Measurements from ENCODE around the gene CCDC30. TPM values are rescaled to one million over a fixed set of nuclear protein-coding genes. Genes with fewer than 3 reads are reported as not detected.
A peak's percentile ranks its signal among the peaks of the same experiment; 100 is the strongest.

The CCDC30 gene
- 0.10 and 0.13 TPM in 2 replicates for total RNA-seq (2014; rRNA removed; shearing (Covaris generic))
- 0.72 and 1.3 TPM in 2 replicates for polyA plus RNA-seq (2015; cell fraction: cytosol; rRNA removed)
- polyA plus RNA-seq (2015; cell fraction: nucleus; rRNA removed): 0.23 and 0.49 TPM in 2 replicates

DNA sequence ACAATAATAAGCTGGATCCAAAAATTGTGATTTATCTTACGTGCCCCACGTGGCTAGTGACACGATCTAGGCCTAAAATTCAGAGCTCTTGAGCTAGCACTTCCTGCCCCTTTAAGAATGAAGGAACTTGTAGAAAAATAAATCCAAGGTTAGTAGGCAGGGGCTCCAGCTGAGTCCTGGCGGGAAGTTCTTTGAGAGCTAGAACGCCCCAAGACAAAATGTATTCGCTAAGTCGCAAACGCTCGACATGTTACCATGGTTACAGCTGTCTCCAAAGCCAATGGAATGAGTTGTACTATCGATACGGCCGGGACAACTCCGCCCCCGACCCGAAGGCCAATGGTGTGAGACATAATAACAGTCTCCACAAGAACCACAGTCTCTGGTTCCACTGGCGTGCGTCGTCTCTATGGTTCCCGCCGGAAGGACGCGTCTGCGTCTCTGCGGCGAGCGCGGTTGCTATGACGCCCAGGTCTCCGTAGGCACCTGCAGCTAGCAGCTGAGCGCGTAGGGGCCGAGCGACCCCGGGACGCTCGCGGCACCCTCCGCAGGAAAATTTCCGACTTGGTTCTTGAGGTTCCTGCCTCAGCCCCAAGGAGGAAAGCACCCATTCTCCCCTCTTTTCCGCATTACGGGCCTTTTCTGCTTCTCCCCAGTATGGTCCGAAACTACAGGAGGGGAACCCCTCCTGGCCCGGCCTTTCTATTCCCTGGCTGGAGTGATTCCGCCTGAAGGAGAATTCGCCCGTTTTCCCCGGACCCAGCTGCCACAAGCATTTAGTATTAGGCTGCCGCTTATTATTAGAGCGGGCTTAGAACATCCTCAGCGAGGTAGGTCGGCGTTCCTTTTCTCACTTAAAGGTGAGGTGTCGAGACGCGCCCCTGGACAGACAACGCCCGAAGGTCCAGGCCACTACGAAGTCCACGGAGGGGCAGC, at the start of gene CCDC30:
TSS of gene CCDC30 (plus strand) at position 459 of the 936 bp plus-strand sequence. CDS start 17,266 bp downstream, outside the sequence.
- peak; percentile 94 for DNase-seq (ENCODE audit: low read depth)

DNA sequence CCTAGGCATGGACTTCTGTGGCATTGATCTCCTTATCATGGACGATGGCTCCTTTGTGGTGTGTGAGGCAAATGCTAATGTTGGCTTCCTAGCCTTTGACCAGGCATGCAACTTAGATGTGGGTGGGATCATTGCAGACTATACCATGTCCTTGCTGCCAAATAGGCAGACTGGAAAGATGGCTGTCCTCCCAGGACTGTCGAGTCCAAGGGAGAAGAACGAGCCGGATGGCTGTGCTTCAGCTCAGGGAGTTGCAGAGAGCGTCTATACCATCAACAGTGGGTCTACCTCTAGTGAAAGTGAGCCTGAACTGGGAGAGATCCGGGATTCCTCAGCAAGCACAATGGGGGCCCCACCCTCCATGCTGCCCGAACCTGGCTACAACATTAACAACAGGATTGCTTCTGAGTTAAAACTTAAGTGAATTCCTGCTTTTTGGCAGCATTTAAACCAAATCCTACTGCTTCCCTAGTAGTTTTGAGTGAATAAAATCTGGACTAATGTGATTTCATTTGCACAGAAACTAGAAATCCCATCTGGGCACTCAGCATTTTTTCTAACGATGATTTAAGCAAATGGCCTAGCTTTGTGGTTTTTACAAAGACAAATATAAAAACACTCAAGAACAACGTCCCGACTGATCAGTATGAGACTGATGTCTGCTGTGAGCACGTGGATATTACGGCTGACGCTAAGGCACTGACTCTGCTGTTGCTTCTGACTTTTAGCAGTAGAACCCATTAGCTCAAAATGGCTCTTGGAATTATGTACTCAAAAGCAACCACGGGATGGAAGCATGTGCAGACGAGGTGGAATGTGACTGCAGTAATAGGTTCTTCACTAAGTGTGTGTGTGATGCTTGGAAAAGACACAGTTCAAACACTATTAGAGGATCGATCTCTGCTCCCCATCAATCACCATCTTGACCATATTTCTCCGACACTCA, 48.3 kb upstream of the CCDC30 start:
- no peak for DNase-seq (ENCODE audit: low read depth)

DNA sequence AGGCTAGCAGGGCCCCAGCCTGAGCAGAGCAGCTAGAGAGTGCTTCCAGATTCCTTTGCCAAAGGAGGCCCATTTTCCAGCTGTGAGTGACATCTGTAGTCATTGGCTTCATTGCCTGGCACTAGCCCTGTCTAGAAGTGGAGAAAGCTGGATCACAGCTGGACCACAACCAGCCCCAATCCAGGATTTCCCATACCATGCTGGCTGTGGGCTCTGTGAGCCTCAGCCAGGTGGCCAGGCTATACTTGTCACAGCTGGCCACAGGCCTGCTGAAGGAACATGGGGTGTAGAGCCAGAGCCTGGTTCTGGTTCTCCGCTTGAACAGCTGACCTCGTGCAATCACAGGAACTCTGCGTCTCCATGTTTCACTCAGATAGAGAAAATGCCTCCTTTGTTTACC, 45.9 kb upstream of the CCDC30 start:
- DNase-seq (ENCODE audit: low read depth): no peak

DNA sequence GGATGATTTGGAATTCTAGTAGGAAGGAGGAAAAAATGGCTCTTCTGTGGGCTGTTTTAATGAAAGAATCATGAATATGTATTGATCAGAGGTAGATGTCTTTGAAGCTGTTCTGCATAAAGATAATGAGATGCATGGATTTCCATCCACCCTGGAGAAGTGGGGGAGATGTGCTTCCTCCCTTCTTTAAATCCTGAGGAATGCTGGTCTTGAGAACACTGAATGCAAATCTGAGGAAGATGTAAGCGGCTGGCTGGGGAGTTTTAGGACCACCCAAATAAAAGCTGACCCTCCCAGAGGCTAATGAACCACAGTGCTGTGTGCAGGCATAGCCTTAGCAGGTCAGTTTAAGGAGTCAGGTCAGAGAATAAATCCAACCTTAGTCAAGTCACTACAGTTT, 44.6 kb upstream of the CCDC30 start:
- DNase-seq (ENCODE audit: low read depth): no peak

DNA sequence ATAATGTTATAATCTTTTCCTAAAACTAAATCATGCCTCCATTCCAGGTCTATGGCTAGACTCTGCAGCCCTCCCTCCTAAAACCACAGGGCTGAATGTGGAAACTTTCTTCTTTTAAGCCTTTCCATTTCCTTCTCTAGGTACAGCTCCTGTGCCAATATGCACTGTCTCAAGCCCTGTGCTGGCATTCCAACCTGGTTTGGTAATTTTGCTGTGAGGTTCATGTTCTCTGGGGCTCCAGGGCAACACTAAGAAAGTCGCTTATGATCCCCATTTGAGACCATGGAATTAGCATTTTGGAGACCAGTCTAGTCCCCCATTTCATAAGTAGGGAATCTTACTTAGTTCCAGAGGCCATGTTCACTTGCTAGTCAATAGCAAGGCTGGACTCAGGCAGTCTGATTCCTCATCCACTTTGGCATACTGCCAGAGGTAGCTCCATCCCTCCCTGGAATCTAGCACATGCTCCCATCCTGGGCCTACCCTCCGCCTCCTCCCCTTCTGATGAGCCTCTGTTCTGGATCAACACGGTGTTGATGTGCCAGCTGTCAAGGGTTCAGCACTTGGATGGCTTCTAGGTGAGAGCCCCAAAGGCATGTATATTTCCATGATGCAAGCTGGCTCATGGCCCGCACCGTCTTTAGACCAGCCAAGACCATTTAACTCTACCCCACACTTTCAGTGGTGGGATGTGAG, 43.8 kb upstream of the CCDC30 start:
- no peak for DNase-seq (ENCODE audit: low read depth)

DNA sequence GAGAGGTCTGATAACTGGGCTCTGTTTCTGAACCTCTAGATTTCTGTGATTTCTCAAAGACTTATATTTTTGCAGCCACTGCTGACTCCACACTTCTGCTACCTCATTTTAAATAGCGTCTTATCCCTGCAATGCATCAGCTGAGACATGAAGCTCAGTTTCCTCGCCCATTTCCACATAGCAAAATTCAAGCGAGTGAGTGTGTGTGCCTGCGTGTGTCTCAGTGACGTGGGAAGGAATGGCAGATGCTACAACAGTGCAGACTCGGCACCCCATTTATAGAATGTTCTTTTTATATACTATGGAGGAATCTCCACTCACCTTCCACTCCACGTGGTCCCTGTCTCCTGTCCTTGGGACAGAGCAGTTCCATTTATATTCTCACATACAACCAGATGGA, 43.0 kb upstream of the CCDC30 start:
- no peak for DNase-seq (ENCODE audit: low read depth)

DNA sequence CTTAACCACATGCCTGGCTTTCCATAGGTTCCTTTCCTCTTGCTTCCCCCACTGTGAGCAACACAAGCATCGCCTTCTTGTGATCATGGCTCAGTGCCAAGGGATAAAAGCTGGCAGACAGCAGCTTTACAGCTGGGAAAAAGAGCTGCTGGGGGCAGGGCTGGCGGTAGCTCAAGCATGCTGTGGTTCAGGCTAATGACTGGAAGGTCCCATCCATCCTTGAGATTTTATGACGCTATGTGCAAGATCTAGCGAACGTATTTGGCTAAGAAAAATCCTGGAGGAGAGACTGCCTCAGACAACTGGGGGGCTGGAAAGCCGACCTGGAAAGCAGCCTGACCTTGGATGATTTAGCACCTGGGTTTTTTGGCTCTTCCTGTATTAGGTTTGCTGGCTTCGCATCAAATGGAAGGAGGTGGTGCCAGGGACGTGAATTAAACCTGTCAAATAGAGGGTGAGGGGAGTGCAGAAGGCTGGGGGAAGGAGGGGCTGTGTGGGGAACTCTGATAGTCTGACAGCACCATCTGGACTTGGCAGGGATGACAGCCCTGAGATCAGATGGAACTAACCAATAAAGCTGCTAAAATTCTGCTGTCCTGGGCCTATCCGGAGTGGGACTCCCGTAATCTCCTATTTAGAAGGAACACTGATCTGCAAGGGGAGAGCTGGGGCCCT, 42.0 kb upstream of the CCDC30 start:
- peak; percentile 56 for DNase-seq (ENCODE audit: low read depth)

DNA sequence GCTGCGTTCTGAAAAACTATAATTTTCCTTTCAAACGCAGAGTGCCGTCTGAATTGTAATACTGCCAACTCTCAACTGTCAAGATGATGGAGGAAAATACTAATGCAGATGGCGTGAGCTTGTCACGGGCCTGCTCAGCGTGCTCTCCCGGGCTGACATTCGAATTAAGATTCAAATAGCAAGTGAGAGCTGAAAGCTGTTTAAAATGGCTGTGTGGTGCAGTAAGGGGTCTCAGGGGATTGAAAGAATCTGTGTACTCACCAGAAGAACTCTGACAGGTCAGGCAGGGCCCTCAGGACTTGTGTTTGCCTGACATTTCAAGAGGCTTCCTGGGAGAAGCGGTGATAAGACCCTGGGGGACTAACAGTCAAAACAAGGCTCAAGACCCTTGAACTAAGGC, 40.3 kb upstream of the CCDC30 start:
- no peak for DNase-seq (ENCODE audit: low read depth)

DNA sequence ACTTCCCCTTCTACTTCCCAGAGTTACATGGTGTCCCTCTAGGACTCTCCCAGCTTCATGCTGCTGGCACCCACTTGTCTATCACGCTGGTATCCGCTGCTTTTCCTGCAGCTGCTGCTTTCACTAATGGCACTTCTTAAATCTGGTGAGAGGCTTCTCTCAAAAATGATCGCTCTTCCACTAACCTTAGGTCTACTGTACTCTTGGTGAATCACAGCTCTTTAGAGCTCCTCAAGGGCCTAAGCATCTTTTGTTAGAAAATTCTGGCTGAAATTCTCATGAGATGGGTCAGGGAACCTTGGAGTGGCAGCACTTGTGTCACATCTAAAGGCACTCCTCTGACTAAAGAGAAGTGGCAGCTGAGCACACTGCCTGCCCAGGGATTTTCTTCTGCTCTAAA, 39.4 kb upstream of the CCDC30 start:
- DNase-seq (ENCODE audit: low read depth): no peak

DNA sequence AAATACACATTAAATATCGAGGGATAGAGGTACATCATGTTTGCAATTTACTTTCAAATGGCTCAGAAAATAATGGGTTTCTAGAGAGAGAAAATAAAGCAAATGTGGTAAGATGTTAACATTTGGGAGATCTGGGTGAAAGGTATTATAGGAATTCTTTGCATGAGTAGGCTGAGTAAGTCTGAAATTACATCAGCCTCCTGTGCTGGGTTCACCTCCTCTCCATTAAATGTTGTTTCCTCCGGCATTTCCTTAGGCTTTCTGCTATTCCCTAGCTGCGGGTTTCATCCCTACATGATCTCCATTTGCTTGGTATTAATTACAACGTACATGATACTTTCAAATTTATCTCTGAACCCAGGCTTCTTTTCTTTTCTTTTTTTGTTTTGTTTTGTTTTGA, 38.9 kb upstream of the CCDC30 start:
- no peak for DNase-seq (ENCODE audit: low read depth)

DNA sequence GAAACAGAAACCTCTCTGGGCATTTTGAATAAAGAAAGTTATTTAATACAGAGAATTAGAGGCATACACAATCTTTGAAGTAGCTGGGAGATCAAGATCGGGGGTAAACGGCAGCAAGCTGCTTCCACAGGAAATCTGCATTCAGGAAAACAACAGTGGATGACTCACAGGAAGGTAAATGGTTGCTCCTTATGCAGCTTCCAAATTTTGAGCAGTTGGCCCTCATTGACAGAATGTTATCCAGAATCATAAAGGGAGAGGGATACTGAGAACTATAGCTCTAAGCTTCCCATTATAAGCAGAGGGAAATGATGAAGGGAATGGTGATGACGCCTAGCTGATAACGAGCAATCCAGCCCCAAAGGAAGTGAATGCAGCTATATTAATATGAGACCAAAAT, 35.8 kb upstream of the CCDC30 start:
- DNase-seq (ENCODE audit: low read depth): peak; percentile 13

DNA sequence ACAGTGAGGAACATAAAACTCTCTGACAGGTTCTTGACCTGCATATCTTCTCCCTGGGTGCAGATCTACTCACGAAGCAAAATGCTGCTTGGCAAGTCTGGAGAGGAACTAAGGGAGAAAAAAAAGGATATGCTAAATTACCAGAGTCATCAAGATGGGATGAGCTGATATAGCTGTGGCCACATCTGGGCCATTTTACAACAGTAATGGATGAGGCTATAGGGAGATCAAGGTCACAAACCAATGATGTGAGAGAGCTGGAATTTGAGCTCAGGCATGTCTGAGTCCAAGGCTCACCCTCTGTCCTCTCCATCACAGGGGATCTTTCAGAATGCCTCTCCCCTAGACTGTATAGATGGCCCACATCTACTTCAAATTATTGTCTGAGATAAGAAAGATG, 33.5 kb upstream of the CCDC30 start:
- DNase-seq (ENCODE audit: low read depth): no peak

DNA sequence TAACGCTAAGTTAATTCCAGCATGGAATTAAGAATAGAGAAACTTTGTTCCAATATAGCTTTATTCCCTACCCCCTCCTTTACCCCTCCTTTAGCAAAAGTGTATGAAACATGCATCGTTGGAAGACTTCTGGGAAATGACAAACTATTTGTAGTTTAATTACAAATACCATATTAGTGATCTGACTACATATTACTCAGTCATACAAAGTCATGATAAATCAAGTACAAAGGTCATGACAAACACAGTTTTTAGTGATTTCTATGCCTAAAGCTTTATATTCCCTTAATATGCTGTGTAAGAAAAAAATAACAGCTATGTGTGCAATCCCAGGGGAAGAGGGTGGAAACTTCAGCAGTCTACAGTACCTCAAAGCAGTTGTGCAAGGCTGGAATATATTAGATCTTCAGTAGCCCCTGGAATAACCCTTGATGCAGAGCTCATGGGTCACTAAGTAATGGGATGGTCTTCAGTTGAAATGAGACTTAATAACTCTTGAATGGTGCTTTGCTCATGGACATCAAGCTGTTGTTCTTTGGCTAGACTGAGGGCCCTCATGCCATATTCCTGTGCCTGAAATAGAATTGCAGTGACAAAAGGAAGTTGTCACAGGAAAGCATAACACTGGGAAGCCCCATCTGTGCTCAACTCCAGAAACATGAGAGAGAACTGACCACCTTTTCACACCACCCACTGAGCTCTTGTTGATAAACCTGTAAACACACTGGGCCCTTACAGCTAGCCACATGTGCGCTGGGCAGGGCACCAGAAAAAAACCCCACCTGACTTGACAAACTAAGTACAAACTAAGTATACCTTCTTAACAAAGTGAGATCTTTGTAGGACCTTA, 32.6 kb upstream of the CCDC30 start:
- no peak for DNase-seq (ENCODE audit: low read depth)

DNA sequence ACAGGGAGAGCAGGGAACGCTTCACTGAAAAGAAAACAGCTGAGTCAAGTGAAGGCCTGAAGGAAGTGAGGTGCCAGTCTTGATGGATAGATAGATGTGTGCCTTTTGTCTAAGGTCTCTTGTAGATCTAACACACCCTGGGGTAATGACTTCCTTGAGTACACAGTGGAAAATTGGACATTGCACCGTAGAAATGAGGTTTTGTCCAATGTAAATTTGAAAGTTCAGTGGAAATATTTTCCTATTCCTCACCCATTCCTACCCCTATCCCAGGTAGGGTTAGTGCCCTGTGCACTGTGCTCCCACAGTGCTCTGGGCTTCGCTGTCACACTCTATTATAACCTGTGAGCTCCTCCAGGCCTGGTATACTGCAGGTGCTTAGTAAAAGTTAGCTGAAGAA, 31.6 kb upstream of the CCDC30 start:
- no peak for DNase-seq (ENCODE audit: low read depth)

DNA sequence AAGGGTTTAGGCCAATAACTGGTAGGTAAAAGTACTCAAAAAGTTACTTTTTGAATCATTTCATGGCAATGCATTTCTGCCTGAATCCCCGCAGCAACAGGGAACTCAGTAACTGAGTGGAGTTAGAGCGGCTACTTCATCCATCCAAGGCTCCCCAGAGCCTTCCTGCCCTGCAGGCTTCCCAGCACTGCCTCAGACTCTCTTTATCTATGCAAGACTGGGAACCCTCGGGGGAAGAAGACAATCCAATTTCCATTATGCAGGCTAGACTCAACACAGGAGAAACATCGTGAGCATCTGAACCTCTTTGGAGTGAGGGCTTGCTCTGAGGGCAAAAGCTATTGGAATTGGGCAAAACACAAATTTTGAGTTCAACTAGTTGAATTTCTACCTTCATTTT, 30.4 kb upstream of the CCDC30 start:
- no peak for DNase-seq (ENCODE audit: low read depth)

DNA sequence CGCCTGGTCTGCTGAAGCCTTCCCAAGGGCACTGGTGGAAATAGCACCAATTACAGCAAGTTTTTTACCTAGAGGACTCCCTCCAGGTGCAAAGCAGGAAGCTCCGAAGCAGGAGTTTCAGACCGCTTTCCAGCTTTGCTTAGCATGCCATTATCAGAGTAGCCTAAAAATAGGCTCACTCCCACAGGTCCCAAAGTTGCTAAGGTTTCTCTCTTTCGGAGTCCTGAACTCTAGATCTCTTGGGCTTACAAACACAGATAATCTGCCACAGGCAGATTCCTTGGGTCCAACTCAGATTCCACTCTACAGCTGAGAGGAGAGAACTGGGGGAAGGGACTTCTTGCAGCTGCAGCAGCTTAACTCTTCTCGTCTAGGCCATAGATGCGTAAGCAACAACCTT, 29.7 kb upstream of the CCDC30 start:
- no peak for DNase-seq (ENCODE audit: low read depth)

DNA sequence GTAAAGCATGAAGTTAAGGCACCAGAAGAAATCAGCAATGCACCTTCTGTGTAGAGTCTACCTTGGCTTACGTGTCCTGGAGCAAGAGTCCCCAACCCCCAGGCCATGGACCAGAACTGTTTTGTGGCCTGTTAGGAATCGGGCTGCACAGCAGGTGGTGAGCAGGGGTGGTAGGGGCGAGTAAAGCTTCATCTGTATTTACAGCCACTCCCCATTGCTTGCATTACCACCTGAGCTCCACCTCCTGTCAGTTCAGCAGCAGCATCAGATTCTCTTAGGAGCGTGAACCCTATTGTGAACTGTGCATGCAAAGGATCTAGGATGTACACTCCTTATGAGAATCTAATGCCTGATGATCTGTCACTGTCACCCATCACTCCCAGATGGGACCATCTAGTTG, 28.7 kb upstream of the CCDC30 start:
- no peak for DNase-seq (ENCODE audit: low read depth)

DNA sequence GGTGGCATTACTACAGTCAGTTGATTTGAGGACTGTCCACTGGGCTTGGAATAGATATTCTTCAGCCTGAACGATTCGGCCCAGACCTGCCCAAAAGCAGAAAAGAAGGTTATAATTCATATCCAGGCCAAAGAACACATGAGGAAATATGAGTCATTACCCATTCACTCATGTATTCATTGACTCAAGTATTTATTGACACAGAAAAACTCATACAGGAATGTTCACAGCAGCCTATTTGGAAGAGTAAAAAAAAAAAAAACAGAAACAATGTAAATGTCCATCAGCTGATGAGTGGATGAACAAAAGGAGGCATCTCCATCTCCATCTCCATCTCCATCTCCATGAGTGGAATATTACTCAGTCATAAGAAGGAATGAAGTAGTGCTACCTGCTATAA, 23.1 kb upstream of the CCDC30 start:
- DNase-seq (ENCODE audit: low read depth): peak; percentile 87

DNA sequence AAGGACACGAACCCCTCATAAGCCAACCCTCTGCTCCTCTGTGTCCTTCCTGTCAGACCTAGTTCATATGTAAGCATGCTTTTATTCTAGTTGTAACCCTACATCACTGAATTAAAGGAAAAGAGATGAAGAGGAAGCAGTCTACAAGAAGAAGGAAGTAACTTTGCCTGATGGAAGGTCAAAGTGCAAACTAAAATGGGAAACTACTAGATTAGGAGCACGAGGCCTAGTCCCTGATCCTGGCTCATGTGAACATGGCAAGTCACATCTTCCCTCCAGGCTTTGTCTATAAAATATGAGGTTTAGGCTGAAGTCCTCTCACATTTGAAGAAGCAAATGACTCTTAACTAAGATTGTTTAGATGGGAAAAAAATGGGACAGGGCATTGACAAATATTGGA, 20.4 kb upstream of the CCDC30 start:
- DNase-seq (ENCODE audit: low read depth): no peak

DNA sequence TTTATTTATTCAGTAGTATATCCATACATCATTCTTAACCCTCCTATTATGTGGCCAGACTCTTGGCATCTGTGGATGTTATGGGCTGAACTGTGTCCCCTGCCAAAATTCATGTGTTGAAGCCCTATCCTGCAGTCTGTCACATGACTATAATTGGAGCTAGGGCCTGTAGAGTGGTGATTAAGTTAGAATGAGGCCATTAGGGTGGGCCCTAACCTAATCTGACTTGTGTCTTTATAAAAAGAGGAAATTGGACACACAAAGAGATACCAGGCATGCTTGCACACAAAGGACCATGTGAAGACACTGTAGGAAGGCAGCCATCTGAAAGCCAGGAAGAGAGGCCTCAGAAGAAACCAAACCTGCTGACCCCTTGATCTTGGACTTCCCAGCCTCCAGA, 13.8 kb upstream of the CCDC30 start:
- no peak for DNase-seq (ENCODE audit: low read depth)

Measured in HT1080 (cell line).